ENCODE results near the gene JPH2.

JPH2 gene

GRCh38 chr20:44125332-44126127 lies 61.5 kb downstream of the JPH2 start:
- DNase-seq (ENCODE audit: low read depth in 2 of 2), result no peak

GRCh38 chr20:44123874-44124535 lies 63.0 kb downstream of the JPH2 start:
- DNase-seq (ENCODE audit: low read depth in 2 of 2), result no peak

GRCh38 chr20:44123251-44123650 lies 63.7 kb downstream of the JPH2 start:
- no peak for DNase-seq (ENCODE audit: low read depth in 2 of 2)

GRCh38 chr20:44120676-44121425 lies 66.1 kb downstream of the JPH2 start:
- no peak for DNase-seq (ENCODE audit: low read depth in 2 of 2)

- no peak for DNase-seq (ENCODE audit: low read depth in 2 of 2)
These were observed 68.6 kb downstream of the JPH2 start for GRCh38 chr20:44118185-44119033.

GRCh38 chr20:44117296-44118184 lies 69.4 kb downstream of the JPH2 start:
- no peak for DNase-seq (ENCODE audit: low read depth in 2 of 2)

GRCh38 chr20:44115762-44116644 lies 71.0 kb downstream of the JPH2 start:
- DNase-seq (ENCODE audit: low read depth in 2 of 2), result no peak

GRCh38 chr20:44115181-44115580 lies 71.8 kb downstream of the JPH2 start:
- no peak for DNase-seq (ENCODE audit: low read depth in 2 of 2)

GRCh38 chr20:44113618-44114376 lies 73.2 kb downstream of the JPH2 start:
- DNase-seq (ENCODE audit: low read depth in 2 of 2), result no peak

- no peak for DNase-seq (ENCODE audit: low read depth in 2 of 2)
These were observed 73.9 kb downstream of the JPH2 start for GRCh38 chr20:44112889-44113617.

GRCh38 chr20:44112456-44112855 lies 74.5 kb downstream of the JPH2 start:
- no peak for DNase-seq (ENCODE audit: low read depth in 2 of 2)

- no peak for DNase-seq (ENCODE audit: low read depth in 2 of 2)
These were observed 75.2 kb downstream of the JPH2 start for GRCh38 chr20:44111712-44112335.

GRCh38 chr20:44110816-44111568 lies 76.0 kb downstream of the JPH2 start:
- no peak for DNase-seq (ENCODE audit: low read depth in 2 of 2)

GRCh38 chr20:44109951-44110361 lies 77.0 kb downstream of the JPH2 start:
- DNase-seq (ENCODE audit: low read depth in 2 of 2), result no peak

- DNase-seq (ENCODE audit: low read depth in 2 of 2), result no peak
These were observed 80.4 kb downstream of the JPH2 start for GRCh38 chr20:44106615-44107014.

GRCh38 chr20:44104798-44105517 lies 82.0 kb downstream of the JPH2 start:
- no peak for DNase-seq (ENCODE audit: low read depth in 2 of 2)
